ENCODE data around the gene RIPOR3. TPM values are rescaled to one million over a fixed set of nuclear protein-coding genes. Genes with fewer than 3 reads are reported as not detected.

Gene RIPOR3
- total and polyA plus RNA-seq, 9 of the 15 experiments (the other 6 are each of a cell fraction or from before 2014, with no cell fraction given) = 3.3 to 62.7 (median 21.4) TPM

DNA sequence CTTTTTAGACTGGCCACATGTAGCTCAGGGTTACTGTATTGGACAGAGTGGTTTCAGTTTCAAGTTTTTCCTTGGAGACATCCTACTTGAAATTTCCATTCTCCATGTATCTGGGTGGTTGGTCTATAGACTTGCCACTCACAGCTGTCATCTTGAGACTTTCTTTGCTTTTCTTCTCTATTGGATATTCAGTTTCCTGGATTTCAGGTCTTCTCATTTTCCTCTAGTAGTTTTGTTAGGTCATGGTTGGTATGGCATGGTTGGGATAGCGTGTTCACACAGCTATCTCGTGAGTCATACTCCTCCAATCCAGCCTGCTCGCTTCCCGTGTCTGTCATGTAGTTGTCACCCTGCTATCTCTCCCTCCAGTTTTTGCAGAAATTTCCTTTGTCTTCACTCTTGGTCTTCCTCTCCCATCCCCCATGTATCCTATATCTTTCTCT, 132.8 kb downstream of the RIPOR3 start (continued):
- TF ChIP-seq, protein P1, sequence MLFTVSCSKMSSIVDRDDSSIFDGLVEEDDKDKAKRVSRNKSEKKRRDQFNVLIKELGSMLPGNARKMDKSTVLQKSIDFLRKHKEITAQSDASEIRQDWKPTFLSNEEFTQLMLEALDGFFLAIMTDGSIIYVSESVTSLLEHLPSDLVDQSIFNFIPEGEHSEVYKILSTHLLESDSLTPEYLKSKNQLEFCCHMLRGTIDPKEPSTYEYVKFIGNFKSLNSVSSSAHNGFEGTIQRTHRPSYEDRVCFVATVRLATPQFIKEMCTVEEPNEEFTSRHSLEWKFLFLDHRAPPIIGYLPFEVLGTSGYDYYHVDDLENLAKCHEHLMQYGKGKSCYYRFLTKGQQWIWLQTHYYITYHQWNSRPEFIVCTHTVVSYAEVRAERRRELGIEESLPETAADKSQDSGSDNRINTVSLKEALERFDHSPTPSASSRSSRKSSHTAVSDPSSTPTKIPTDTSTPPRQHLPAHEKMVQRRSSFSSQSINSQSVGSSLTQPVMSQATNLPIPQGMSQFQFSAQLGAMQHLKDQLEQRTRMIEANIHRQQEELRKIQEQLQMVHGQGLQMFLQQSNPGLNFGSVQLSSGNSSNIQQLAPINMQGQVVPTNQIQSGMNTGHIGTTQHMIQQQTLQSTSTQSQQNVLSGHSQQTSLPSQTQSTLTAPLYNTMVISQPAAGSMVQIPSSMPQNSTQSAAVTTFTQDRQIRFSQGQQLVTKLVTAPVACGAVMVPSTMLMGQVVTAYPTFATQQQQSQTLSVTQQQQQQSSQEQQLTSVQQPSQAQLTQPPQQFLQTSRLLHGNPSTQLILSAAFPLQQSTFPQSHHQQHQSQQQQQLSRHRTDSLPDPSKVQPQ (CRISPR knock-in tag; IDR thresholded peaks at IDR 0.05; ENCODE audit: borderline replicate concordance) = no peak
- TF ChIP-seq WHSC1 (IDR thresholded peaks at IDR 0.05; ENCODE audit: low read length) = no peak
- no peak for TF ChIP-seq EGR1 (conservative IDR thresholded peaks at IDR 0.05)
- no peak for TF ChIP-seq YBX1 (IDR thresholded peaks at IDR 0.05)
- TF ChIP-seq, protein P2, sequence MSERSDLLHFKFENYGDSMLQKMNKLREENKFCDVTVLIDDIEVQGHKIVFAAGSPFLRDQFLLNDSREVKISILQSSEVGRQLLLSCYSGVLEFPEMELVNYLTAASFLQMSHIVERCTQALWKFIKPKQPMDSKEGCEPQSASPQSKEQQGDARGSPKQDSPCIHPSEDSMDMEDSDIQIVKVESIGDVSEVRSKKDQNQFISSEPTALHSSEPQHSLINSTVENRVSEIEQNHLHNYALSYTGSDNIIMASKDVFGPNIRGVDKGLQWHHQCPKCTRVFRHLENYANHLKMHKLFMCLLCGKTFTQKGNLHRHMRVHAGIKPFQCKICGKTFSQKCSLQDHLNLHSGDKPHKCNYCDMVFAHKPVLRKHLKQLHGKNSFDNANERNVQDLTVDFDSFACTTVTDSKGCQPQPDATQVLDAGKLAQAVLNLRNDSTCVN (CRISPR knock-in tag; IDR thresholded peaks at IDR 0.05) = no peak
- no peak for TF ChIP-seq ZNF695 (CRISPR knock-in tag; IDR thresholded peaks at IDR 0.05)
- TF ChIP-seq RCOR1 (IDR thresholded peaks at IDR 0.05; ENCODE audit: borderline replicate concordance in 1 of 2, low read depth in 2 of 2, low read length in 2 of 2) = peak; percentile 57 to 81; a peak in 3 of 4 replicates
- TF ChIP-seq ZNF212 (CRISPR knock-in tag; IDR thresholded peaks at IDR 0.05) = no peak
- no peak for TF ChIP-seq EWSR1 (IDR thresholded peaks at IDR 0.05; ENCODE audit: borderline replicate concordance, low read depth, partially characterized antibody)
- TF ChIP-seq CSDE1 (IDR thresholded peaks at IDR 0.05) = no peak
- TF ChIP-seq, protein P3, sequence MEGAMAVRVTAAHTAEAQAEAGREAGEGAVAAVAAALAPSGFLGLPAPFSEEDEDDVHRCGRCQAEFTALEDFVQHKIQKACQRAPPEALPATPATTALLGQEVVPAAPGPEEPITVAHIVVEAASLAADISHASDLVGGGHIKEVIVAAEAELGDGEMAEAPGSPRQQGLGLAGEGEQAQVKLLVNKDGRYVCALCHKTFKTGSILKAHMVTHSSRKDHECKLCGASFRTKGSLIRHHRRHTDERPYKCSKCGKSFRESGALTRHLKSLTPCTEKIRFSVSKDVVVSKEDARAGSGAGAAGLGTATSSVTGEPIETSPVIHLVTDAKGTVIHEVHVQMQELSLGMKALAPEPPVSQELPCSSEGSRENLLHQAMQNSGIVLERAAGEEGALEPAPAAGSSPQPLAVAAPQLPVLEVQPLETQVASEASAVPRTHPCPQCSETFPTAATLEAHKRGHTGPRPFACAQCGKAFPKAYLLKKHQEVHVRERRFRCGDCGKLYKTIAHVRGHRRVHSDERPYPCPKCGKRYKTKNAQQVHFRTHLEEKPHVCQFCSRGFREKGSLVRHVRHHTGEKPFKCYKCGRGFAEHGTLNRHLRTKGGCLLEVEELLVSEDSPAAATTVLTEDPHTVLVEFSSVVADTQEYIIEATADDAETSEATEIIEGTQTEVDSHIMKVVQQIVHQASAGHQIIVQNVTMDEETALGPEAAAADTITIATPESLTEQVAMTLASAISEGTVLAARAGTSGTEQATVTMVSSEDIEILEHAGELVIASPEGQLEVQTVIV (CRISPR knock-in tag; IDR thresholded peaks at IDR 0.05; ENCODE audit: borderline replicate concordance) = no peak
- no peak for TF ChIP-seq PTBP1 (IDR thresholded peaks at IDR 0.05; ENCODE audit: low read depth, low read length)
- TF ChIP-seq JUNB (CRISPR knock-in tag; conservative IDR thresholded peaks at IDR 0.05) = 0 out of 2 replicates have a peak, but pooled peaks have one; percentile 17
- TF ChIP-seq, protein P4, sequence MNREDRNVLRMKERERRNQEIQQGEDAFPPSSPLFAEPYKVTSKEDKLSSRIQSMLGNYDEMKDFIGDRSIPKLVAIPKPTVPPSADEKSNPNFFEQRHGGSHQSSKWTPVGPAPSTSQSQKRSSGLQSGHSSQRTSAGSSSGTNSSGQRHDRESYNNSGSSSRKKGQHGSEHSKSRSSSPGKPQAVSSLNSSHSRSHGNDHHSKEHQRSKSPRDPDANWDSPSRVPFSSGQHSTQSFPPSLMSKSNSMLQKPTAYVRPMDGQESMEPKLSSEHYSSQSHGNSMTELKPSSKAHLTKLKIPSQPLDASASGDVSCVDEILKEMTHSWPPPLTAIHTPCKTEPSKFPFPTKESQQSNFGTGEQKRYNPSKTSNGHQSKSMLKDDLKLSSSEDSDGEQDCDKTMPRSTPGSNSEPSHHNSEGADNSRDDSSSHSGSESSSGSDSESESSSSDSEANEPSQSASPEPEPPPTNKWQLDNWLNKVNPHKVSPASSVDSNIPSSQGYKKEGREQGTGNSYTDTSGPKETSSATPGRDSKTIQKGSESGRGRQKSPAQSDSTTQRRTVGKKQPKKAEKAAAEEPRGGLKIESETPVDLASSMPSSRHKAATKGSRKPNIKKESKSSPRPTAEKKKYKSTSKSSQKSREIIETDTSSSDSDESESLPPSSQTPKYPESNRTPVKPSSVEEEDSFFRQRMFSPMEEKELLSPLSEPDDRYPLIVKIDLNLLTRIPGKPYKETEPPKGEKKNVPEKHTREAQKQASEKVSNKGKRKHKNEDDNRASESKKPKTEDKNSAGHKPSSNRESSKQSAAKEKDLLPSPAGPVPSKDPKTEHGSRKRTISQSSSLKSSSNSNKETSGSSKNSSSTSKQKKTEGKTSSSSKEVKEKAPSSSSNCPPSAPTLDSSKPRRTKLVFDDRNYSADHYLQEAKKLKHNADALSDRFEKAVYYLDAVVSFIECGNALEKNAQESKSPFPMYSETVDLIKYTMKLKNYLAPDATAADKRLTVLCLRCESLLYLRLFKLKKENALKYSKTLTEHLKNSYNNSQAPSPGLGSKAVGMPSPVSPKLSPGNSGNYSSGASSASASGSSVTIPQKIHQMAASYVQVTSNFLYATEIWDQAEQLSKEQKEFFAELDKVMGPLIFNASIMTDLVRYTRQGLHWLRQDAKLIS (CRISPR knock-in tag; IDR thresholded peaks at IDR 0.05) = no peak
- TF ChIP-seq PHTF2 (CRISPR knock-in tag; IDR thresholded peaks at IDR 0.05) = no peak
- TF ChIP-seq, protein P5, sequence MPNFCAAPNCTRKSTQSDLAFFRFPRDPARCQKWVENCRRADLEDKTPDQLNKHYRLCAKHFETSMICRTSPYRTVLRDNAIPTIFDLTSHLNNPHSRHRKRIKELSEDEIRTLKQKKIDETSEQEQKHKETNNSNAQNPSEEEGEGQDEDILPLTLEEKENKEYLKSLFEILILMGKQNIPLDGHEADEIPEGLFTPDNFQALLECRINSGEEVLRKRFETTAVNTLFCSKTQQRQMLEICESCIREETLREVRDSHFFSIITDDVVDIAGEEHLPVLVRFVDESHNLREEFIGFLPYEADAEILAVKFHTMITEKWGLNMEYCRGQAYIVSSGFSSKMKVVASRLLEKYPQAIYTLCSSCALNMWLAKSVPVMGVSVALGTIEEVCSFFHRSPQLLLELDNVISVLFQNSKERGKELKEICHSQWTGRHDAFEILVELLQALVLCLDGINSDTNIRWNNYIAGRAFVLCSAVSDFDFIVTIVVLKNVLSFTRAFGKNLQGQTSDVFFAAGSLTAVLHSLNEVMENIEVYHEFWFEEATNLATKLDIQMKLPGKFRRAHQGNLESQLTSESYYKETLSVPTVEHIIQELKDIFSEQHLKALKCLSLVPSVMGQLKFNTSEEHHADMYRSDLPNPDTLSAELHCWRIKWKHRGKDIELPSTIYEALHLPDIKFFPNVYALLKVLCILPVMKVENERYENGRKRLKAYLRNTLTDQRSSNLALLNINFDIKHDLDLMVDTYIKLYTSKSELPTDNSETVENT (CRISPR knock-in tag; IDR thresholded peaks at IDR 0.05) = no peak

Data from K562 (cell line).